Caco-2 (cell line): Measurements from ENCODE around the gene ASXL1. TPM values are rescaled to one million over a fixed set of nuclear protein-coding genes. Genes with fewer than 3 reads are reported as not detected.
"Not testable (repeated sequence)": the region's sequence is repeated elsewhere in the genome, so short reads cannot be mapped to it uniquely, and the experiment has no call there.

Experiments
- BruUV-seq: library from RNA; stranded (reverse); fragments of 400-500 nt; replicated peaks from 2 replicates; lab custom pipeline; 2021; lab: Mats Ljungman, UMichigan
- CTCF ChIA-PET: fragments of 300-600 bp; sonication (Branson Sonifier 250); formaldehyde crosslinking; loops from one replicate; lab custom pipeline; 2022; ENCODE audit warnings: antibody characterized with exemption; lab: Charles Lee
- POLR2A ChIA-PET: fragments of 300-600 bp; sonication (Branson Sonifier 250); formaldehyde crosslinking; loops from one replicate; lab custom pipeline; 2022; ENCODE audit warnings: antibody characterized with exemption; lab: Charles Lee
- DNase-seq, 2 experiments: peaks; one replicate each; pipeline versions ENCODE4 v3.0.0 to v3.0.0-alpha.2; 2020 to 2022
- H3K27me3 ChIP-seq: replicated peaks from 2 replicates; pipeline ENCODE4 v1.6.0; 2011; ENCODE audit warnings: low read length; ENCODE audit not compliant: control insufficient read depth, insufficient read depth
- H3K36me3 ChIP-seq: 2 replicates; pipeline ENCODE4 v1.5.1; 2011; ENCODE audit warnings: low read length; ENCODE audit not compliant: control insufficient read depth, insufficient read depth
- H3K4me1 ChIP-seq: fragments of 250-450 bp; sonication (Bioruptor Pico); 2 replicates; pipeline ENCODE4 v1.5.1; 2020; ENCODE audit warnings: mild to moderate bottlenecking
- H3K4me3 ChIP-seq: 2 replicates; pipeline ENCODE4 v1.5.1; 2011; ENCODE audit warnings: low read depth, mild to moderate bottlenecking, control low read depth, low read length
- H3K9me3 ChIP-seq: fragments of 250-450 bp; sonication (Bioruptor Pico); 2 replicates; pipeline ENCODE4 v1.5.1; 2020; ENCODE audit warnings: mild to moderate bottlenecking, moderate library complexity
- H3K27ac Mint-ChIP-seq: one replicate; pipeline ENCODE4 v1.8.0; 2022; ENCODE audit warnings: mixed read lengths; ENCODE audit not compliant: unreplicated experiment
- H3K27me3 Mint-ChIP-seq: one replicate; pipeline ENCODE4 v1.8.0; 2022; ENCODE audit warnings: mixed read lengths; ENCODE audit not compliant: insufficient read depth, unreplicated experiment
- H3K36me3 Mint-ChIP-seq: one replicate; pipeline ENCODE4 v1.8.0; 2022; ENCODE audit warnings: mild to moderate bottlenecking, mixed read lengths; ENCODE audit not compliant: insufficient read depth, unreplicated experiment
- H3K4me1 Mint-ChIP-seq: one replicate; pipeline ENCODE4 v1.8.0; 2022; ENCODE audit warnings: low read depth, mixed read lengths; ENCODE audit not compliant: unreplicated experiment
- H3K4me3 Mint-ChIP-seq: one replicate; pipeline ENCODE4 v1.8.0; 2022; ENCODE audit warnings: mild to moderate bottlenecking, moderate library complexity, mixed read lengths; ENCODE audit not compliant: unreplicated experiment
- H3K9me3 Mint-ChIP-seq: one replicate; pipeline ENCODE4 v1.8.0; 2022; ENCODE audit warnings: mixed read lengths; ENCODE audit not compliant: unreplicated experiment
- CTCF ChIP-seq, 2 experiments: fragments of 200-600 bp in 1 of 2; IDR thresholded peaks; 1 replicate in 1 of 2; 2 replicates in 1 of 2; pipeline versions ENCODE4 v1.5.1 to v1.8.0; 2011 to 2022; ENCODE audit warnings: antibody characterized with exemption in 1 of 2, control low read depth in 1 of 2, inconsistent platforms in 1 of 2, low read depth in 1 of 2, low read length in 1 of 2, mild to moderate bottlenecking in 1 of 2, moderate library complexity in 1 of 2; ENCODE audit not compliant: insufficient read depth in 1 of 2, severe bottlenecking in 1 of 2, unreplicated experiment in 1 of 2
- intact Hi-C: fragments of 100-400 bp; cut with micrococcal nuclease; formaldehyde crosslinking; loops from one replicate; pipeline ENCODE4 v1.10.0; 2022; ENCODE audit not compliant: unreplicated experiment
- total RNA-seq: library from RNA; stranded (reverse); gene quantifications from 2 replicates; pipeline ENCODE4 v1.2.3, GENCODE V29; 2022

Gene ASXL1
- total RNA-seq, 1 experiment from 2014 or later = 226 TPM

- H3K27ac Mint-ChIP-seq = no peak overlapping the region
- peaks cover 8% of the 10 kb centered on the region for H3K36me3 ChIP-seq
- H3K4me1 ChIP-seq = no peaks in the 10 kb centered on the region
- BruUV-seq = no TSS peak
- POLR2A ChIA-PET = no interaction called here
- H3K27me3 Mint-ChIP-seq = no peaks in the 10 kb centered on the region
- no peak for DNase-seq
- CTCF ChIA-PET = no interaction called here
- no peaks in the 10 kb centered on the region for H3K4me1 Mint-ChIP-seq
- no peak for TF ChIP-seq CTCF (IDR thresholded peaks at IDR 0.05; ENCODE audit: insufficient read depth in 1 of 2, low read depth in 1 of 2, low read length in 1 of 2, severe bottlenecking in 1 of 2, unreplicated experiment in 1 of 2)
- H3K4me3 Mint-ChIP-seq = no peak overlapping the region
- H3K27me3 ChIP-seq = no peaks in the 10 kb centered on the region
- H3K9me3 ChIP-seq = no peaks in the 10 kb centered on the region
- no peaks in the 10 kb centered on the region for H3K9me3 Mint-ChIP-seq
- intact Hi-C loops = no loop called here
- H3K36me3 Mint-ChIP-seq = peaks cover 94% of the 10 kb centered on the region
- H3K4me3 ChIP-seq = no peak overlapping the region
Measured at GRCh38 chr20:32463642-32464400, 105.7 kb downstream of the ASXL1 start.

GRCh38 chr20:32464401-32465091 lies 106.4 kb downstream of the ASXL1 start:
- H3K4me1 ChIP-seq = no peaks in the 10 kb centered on the region
- H3K36me3 Mint-ChIP-seq = peaks cover 94% of the 10 kb centered on the region
- ChIA-PET POLR2A (no interaction called here), CTCF (no interaction called here)
- H3K27me3 Mint-ChIP-seq = no peaks in the 10 kb centered on the region
- intact Hi-C loops = no loop called here
- no peak overlapping the region for H3K4me3 ChIP-seq
- TF ChIP-seq CTCF (IDR thresholded peaks at IDR 0.05; ENCODE audit: insufficient read depth in 1 of 2, low read depth in 1 of 2, low read length in 1 of 2, severe bottlenecking in 1 of 2, unreplicated experiment in 1 of 2) = no peak
- H3K9me3 Mint-ChIP-seq = no peaks in the 10 kb centered on the region
- H3K27ac Mint-ChIP-seq = no peak overlapping the region
- no peaks in the 10 kb centered on the region for H3K27me3 ChIP-seq
- H3K4me1 Mint-ChIP-seq = no peaks in the 10 kb centered on the region
- no peak overlapping the region for H3K4me3 Mint-ChIP-seq
- peaks cover 10% of the 10 kb centered on the region for H3K36me3 ChIP-seq
- no peaks in the 10 kb centered on the region for H3K9me3 ChIP-seq
- DNase-seq = no peak
- BruUV-seq = no TSS peak

GRCh38 chr20:32465092-32465900 lies 107.2 kb downstream of the ASXL1 start:
- H3K4me3 ChIP-seq = no peak overlapping the region
- ChIA-PET CTCF (interaction anchor here (0.8 to 1.8 kb wide), 3 partner anchors 10 to 21 kb away, joined by 3 to 5 read pairs (median 3); no protein-coding TSS in a partner anchor), POLR2A (interaction anchor here (0.6 kb wide), 1 partner anchor 1413 kb away, joined by 4 read pairs; no protein-coding TSS in a partner anchor)
- H3K36me3 ChIP-seq = peaks cover 14% of the 10 kb centered on the region
- H3K4me1 Mint-ChIP-seq = peaks cover 4% of the 10 kb centered on the region
- peak overlapping the region; percentile 34 for H3K27ac Mint-ChIP-seq
- H3K9me3 Mint-ChIP-seq = no peaks in the 10 kb centered on the region
- no peaks in the 10 kb centered on the region for H3K27me3 ChIP-seq
- peaks cover 4% of the 10 kb centered on the region; the same call in 1 of the 2 replicates for H3K4me1 ChIP-seq
- no peaks in the 10 kb centered on the region for H3K9me3 ChIP-seq
- H3K36me3 Mint-ChIP-seq = peaks cover 96% of the 10 kb centered on the region
- no TSS peak for BruUV-seq
- DNase-seq = no peak
- intact Hi-C loops = no loop called here
- no peak overlapping the region for H3K4me3 Mint-ChIP-seq
- no peak for TF ChIP-seq CTCF (IDR thresholded peaks at IDR 0.05; ENCODE audit: insufficient read depth in 1 of 2, low read depth in 1 of 2, low read length in 1 of 2, severe bottlenecking in 1 of 2, unreplicated experiment in 1 of 2)
- H3K27me3 Mint-ChIP-seq = no peaks in the 10 kb centered on the region

- CTCF ChIA-PET = interaction anchor here (0.5 to 1.8 kb wide), 4 partner anchors 9 to 34 kb away, joined by 3 to 5 read pairs (median 3); no protein-coding TSS in a partner anchor
- H3K4me3 Mint-ChIP-seq, H3K27me3 Mint-ChIP-seq, H3K27me3 ChIP-seq, H3K4me3 ChIP-seq, DNase-seq, H3K9me3 Mint-ChIP-seq, BruUV-seq, H3K9me3 ChIP-seq, intact Hi-C loops: not testable (repeated sequence)
- POLR2A ChIA-PET = interaction anchor here (0.6 kb wide), 1 partner anchor 1412 kb away, joined by 4 read pairs; no protein-coding TSS in a partner anchor
- H3K36me3 ChIP-seq = peaks cover 18% of the 10 kb centered on the region
- H3K4me1 Mint-ChIP-seq = peaks cover 12% of the 10 kb centered on the region
- H3K4me1 ChIP-seq = peaks cover 11% of the 10 kb centered on the region; the same call in 1 of the 2 replicates
- peak overlapping the region; percentile 34 for H3K27ac Mint-ChIP-seq
- peaks cover 96% of the 10 kb centered on the region for H3K36me3 Mint-ChIP-seq
Measured at GRCh38 chr20:32465901-32466675, 108.0 kb downstream of the ASXL1 start.
